Body of pancreas (tissue), 4 donors: ENCODE data around the gene PRND. TPM values are rescaled to one million over a fixed set of nuclear protein-coding genes. Genes with fewer than 3 reads are reported as not detected.

Experiments
- ATAC-seq: fragments of 150-250 bp; one replicate; pipeline ENCODE4 v1.9.1; 2016
- DNase-seq, 4 donors: peaks; one replicate each; pipeline ENCODE4 v3.0.0-alpha.2; 2019
- H3K27ac ChIP-seq, 4 donors: fragments of 200-600 bp; sonication (generic); 1 replicate in 3 of 4; 2 replicates in 1 of 4; pipeline versions ENCODE4 v1.5.1 to v1.6.1; 2016 to 2019; ENCODE audit warnings: mild to moderate bottlenecking in 1 of 4, mixed read lengths in 1 of 4, moderate library complexity in 1 of 4
- H3K27me3 ChIP-seq, 2 donors: fragments of 200-600 bp; sonication (generic); one replicate each; pipeline ENCODE4 v1.6.0; 2016; ENCODE audit warnings: mild to moderate bottlenecking in 1 of 2
- H3K36me3 ChIP-seq, 2 donors: fragments of 200-600 bp; sonication (generic); replicated peaks in 1 of 2; 2 replicates each; pipeline ENCODE4 v1.5.1; 2016; ENCODE audit warnings: low read depth in 2 of 2; ENCODE audit not compliant: insufficient read depth in 1 of 2
- H3K4me1 ChIP-seq: fragments of 200-600 bp; sonication (generic); one replicate; pipeline ENCODE4 v1.6.0; 2016
- H3K4me3 ChIP-seq, 2 donors: fragments of 200-600 bp; sonication (generic); 1 replicate in 1 of 2; 2 replicates in 1 of 2; pipeline ENCODE4 v1.5.1; 2016 to 2019
- H3K9me3 ChIP-seq, 3 donors: fragments of 200-600 bp; sonication (generic); 1 replicate in 2 of 3; 2 replicates in 1 of 3; pipeline ENCODE4 v1.5.1; 2016
- CTCF ChIP-seq, 7 experiments: fragments of 450-650 bp in 4 of 7; fragments of 200-600 bp in 3 of 7; sonication (generic) in 3 of 7; IDR thresholded peaks; one replicate each; pipeline ENCODE4 v1.5.1; 2016 to 2019; ENCODE audit warnings: antibody characterized with exemption in 7 of 7
- POLR2A ChIP-seq, 3 donors: fragments of 450-650 bp; IDR thresholded peaks; one replicate each; pipeline ENCODE4 v1.6.1; 2016; ENCODE audit warnings: antibody characterized with exemption in 3 of 3, mild to moderate bottlenecking in 2 of 3
- WGBS, 2 donors: methylation state at CpG; one replicate each; pipeline ENCODE4 v1.1.5; 2017; 5-methylcytosine and 5-hydroxymethylcytosine counted together
- intact Hi-C: fragments of 100-400 bp; cut with DNase I; formaldehyde crosslinking; loops from one replicate; pipeline ENCODE4 v1.15.1; 2023
- total RNA-seq, 2 donors: library from RNA; depleted of rRNA; stranded (reverse); fragments of >200 nt; gene quantifications; one replicate each; pipeline ENCODE4 v1.1.0, GENCODE V29; 2016

The PRND gene
- total RNA-seq, 2 donors from 2014 or later = not detected

- Histone ChIP-seq H3K9me3 (no peaks in the 10 kb centered on the region), H3K27ac (no peak overlapping the region), H3K4me1 (no peaks in the 10 kb centered on the region), H3K4me3 (no peak overlapping the region), H3K27me3 (no peaks in the 10 kb centered on the region), H3K36me3 (no peaks in the 10 kb centered on the region)
- ATAC-seq (no peak), DNase-seq (no peak)
- intact Hi-C loops = no loop called here
- no peak for TF ChIP-seq CTCF (IDR thresholded peaks at IDR 0.05)
- no peak for TF ChIP-seq POLR2A (IDR thresholded peaks at IDR 0.05)
- 86 to 89% methylated on average over 6 of the region's 6 CpGs for WGBS, 2 donors
These were observed 11.6 kb upstream of the PRND start for GRCh38 chr20:4710106-4710475.

- Histone ChIP-seq H3K36me3 (no peaks in the 10 kb centered on the region), H3K9me3 (no peaks in the 10 kb centered on the region), H3K27ac (no peak overlapping the region), H3K27me3 (no peaks in the 10 kb centered on the region), H3K4me1 (no peaks in the 10 kb centered on the region), H3K4me3 (no peak overlapping the region)
- ATAC-seq = no peak
- intact Hi-C loops = no loop called here
- DNase-seq = no peak
- TF ChIP-seq CTCF (IDR thresholded peaks at IDR 0.05) (no peak), POLR2A (IDR thresholded peaks at IDR 0.05) (no peak)
- WGBS, 2 donors = 76 to 85% methylated on average over 5 of the region's 5 CpGs
These were observed 10.2 kb upstream of the PRND start for GRCh38 chr20:4711511-4711910.

- no peak for TF ChIP-seq POLR2A (IDR thresholded peaks at IDR 0.05)
- no peak for TF ChIP-seq CTCF (IDR thresholded peaks at IDR 0.05)
- Histone ChIP-seq H3K27ac (no peak overlapping the region), H3K27me3 (no peaks in the 10 kb centered on the region), H3K9me3 (no peaks in the 10 kb centered on the region), H3K4me3 (no peak overlapping the region), H3K36me3 (no peaks in the 10 kb centered on the region), H3K4me1 (no peaks in the 10 kb centered on the region)
- ATAC-seq (no peak), DNase-seq (no peak)
- intact Hi-C loops = no loop called here
- 86 to 87% methylated on average over 7 of the region's 7 CpGs for WGBS, 2 donors
These were observed 8.3 kb upstream of the PRND start for GRCh38 chr20:4713401-4713800.

GRCh38 chr20:4714818-4715217 is 6.9 kb upstream of the PRND start:
- TF ChIP-seq CTCF (IDR thresholded peaks at IDR 0.05) = no peak
- no peak for TF ChIP-seq POLR2A (IDR thresholded peaks at IDR 0.05)
- Histone ChIP-seq H3K27ac (no peak overlapping the region), H3K4me1 (no peaks in the 10 kb centered on the region), H3K27me3 (no peaks in the 10 kb centered on the region), H3K9me3 (no peaks in the 10 kb centered on the region), H3K4me3 (no peak overlapping the region), H3K36me3 (no peaks in the 10 kb centered on the region)
- intact Hi-C loops = no loop called here
- DNase-seq = no peak
- no peak for ATAC-seq
- 50 to 78% methylated on average over 1 of the region's 1 CpG for WGBS, 2 donors

GRCh38 chr20:4717816-4718570 is 3.7 kb upstream of the PRND start:
- no peak for TF ChIP-seq POLR2A (IDR thresholded peaks at IDR 0.05)
- no peak for TF ChIP-seq CTCF (IDR thresholded peaks at IDR 0.05)

More at GRCh38 chr20:4717816-4718570, 3.7 kb upstream of the PRND start:
- H3K36me3 ChIP-seq = no peaks in the 10 kb centered on the region
- DNase-seq = no peak
- intact Hi-C loops = no loop called here
- WGBS, 2 donors = 72 to 79% methylated on average over 12 of the region's 12 CpGs
- H3K9me3 ChIP-seq = no peaks in the 10 kb centered on the region
- no peak for ATAC-seq
- H3K27me3 ChIP-seq = no peaks in the 10 kb centered on the region
- peaks cover 11% of the 10 kb centered on the region for H3K4me1 ChIP-seq
- H3K4me3 ChIP-seq = no peak overlapping the region
- H3K27ac ChIP-seq = no peak overlapping the region
